ENCODE results near the gene DDN. TPM values are rescaled to one million over a fixed set of nuclear protein-coding genes. Genes with fewer than 3 reads are reported as not detected.

DDN gene
- total and polyA plus RNA-seq, 2 donors (not counting 3 experiments of a cell fraction or from before 2014, with no cell fraction given) = 0.07 to 0.22 TPM

- H3K27ac ChIP-seq (ENCODE audit: insufficient read depth, low read depth, low read length) = no peak overlapping the region
- no peaks in the 10 kb centered on the region for H3K9me1 ChIP-seq (replicated peaks; ENCODE audit: control insufficient read depth, extremely low read depth, insufficient read depth, low read length)
- no peaks in the 10 kb centered on the region for H3K36me3 ChIP-seq (ENCODE audit: control insufficient read depth in 2 of 2, extremely low read depth in 1 of 2, insufficient read depth in 2 of 2, low read length in 2 of 2)
- no peak overlapping the region for H2AFZ ChIP-seq (ENCODE audit: low read depth, low read length)
- H3K79me2 ChIP-seq (ENCODE audit: control insufficient read depth, insufficient read depth, low read length) = no peaks in the 10 kb centered on the region
- no peak overlapping the region for H3K4me2 ChIP-seq (ENCODE audit: insufficient read depth, low read length)
- POLR2A ChIA-PET = interaction anchor here (0.6 kb wide), 1 partner anchor 193 kb away, joined by 6 read pairs; no protein-coding TSS in a partner anchor
- peaks cover 9% of the 10 kb centered on the region for H3K4me1 ChIP-seq (ENCODE audit: control insufficient read depth, extremely low read depth, insufficient read depth, low read length)
- no peak for TF ChIP-seq MAX (IDR thresholded peaks at IDR 0.05; ENCODE audit: insufficient read depth, insufficient read length)
- peak; percentile 48 for TF ChIP-seq EZH2 (IDR thresholded peaks at IDR 0.05; ENCODE audit: borderline replicate concordance, low read depth, low read length, severe bottlenecking)
- peaks cover 26 to 28% of the 10 kb centered on the region in 2 experiments for H3K27me3 ChIP-seq (ENCODE audit: control insufficient read depth in 2 of 2, insufficient read depth in 2 of 2, low read length in 2 of 2)
- no peaks in the 10 kb centered on the region for H4K20me1 ChIP-seq (replicated peaks; ENCODE audit: control insufficient read depth, extremely low read depth, insufficient read depth, low read length)
- FAIRE-seq = no peak
- DNase-seq (ENCODE audit: low read depth, low spot score) = no peak
- no peaks in the 10 kb centered on the region for H3K9me3 ChIP-seq (replicated peaks; ENCODE audit: control insufficient read depth, insufficient read depth, low read length)
- dilution Hi-C loops (cut with MboI; ENCODE audit: extremely low pct_ligation_motif_present, low sequenced_read_pairs) (no loop called here), intact Hi-C loops (cut with micrococcal nuclease) (loop anchor here (1.0 kb wide), 2 partner anchors 20 to 141 kb away; no protein-coding TSS in a partner anchor)
- BruUV-seq (replicated peaks) = no TSS peak
- CTCF ChIA-PET = interaction anchor here (0.9 to 10.5 kb wide), 7 partner anchors 13 to 142 kb away, joined by 3 to 175 read pairs (median 5); partner anchors contain the start of genes FKBP11, PRKAG1 and WNT1
- H3K9ac ChIP-seq (replicated peaks; ENCODE audit: extremely low read depth, insufficient read depth, low read length) = no peak overlapping the region
- no peak overlapping the region for H3K4me3 ChIP-seq (replicated peaks in 1 of 3; ENCODE audit: insufficient read depth in 1 of 3, low read depth in 1 of 3, low read length in 3 of 3)
Measured at GRCh38 chr12:48994224-48995085, 4.7 kb downstream of the DDN start.

- DNase-seq (ENCODE audit: low read depth, low spot score) = no peak
- dilution Hi-C loops (cut with MboI; ENCODE audit: extremely low pct_ligation_motif_present, low sequenced_read_pairs) = no loop called here
- CTCF ChIA-PET = interaction anchor here (1.1 to 10.5 kb wide), 6 partner anchors 13 to 138 kb away, joined by 3 to 175 read pairs (median 5); partner anchors contain the start of genes PRKAG1 and WNT1
- H3K4me3 ChIP-seq (replicated peaks in 1 of 3; ENCODE audit: insufficient read depth in 1 of 3, low read depth in 1 of 3, low read length in 3 of 3) = no peak overlapping the region
- H3K9me3 ChIP-seq (replicated peaks; ENCODE audit: control insufficient read depth, insufficient read depth, low read length) = no peaks in the 10 kb centered on the region
- H3K27me3 ChIP-seq (ENCODE audit: control insufficient read depth in 2 of 2, insufficient read depth in 2 of 2, low read length in 2 of 2) = peaks cover 30 to 32% of the 10 kb centered on the region in 2 experiments
- POLR2A ChIA-PET = no interaction called here
- no peak overlapping the region for H3K4me2 ChIP-seq (ENCODE audit: insufficient read depth, low read length)
- intact Hi-C loops (cut with micrococcal nuclease) = no loop called here
- no peaks in the 10 kb centered on the region for H3K36me3 ChIP-seq (ENCODE audit: control insufficient read depth in 2 of 2, extremely low read depth in 1 of 2, insufficient read depth in 2 of 2, low read length in 2 of 2)
- H3K9me1 ChIP-seq (replicated peaks; ENCODE audit: control insufficient read depth, extremely low read depth, insufficient read depth, low read length) = no peaks in the 10 kb centered on the region
- peaks cover 4% of the 10 kb centered on the region for H3K4me1 ChIP-seq (ENCODE audit: control insufficient read depth, extremely low read depth, insufficient read depth, low read length)
- H3K27ac ChIP-seq (ENCODE audit: insufficient read depth, low read depth, low read length) = no peak overlapping the region
- no peak for FAIRE-seq
- no peak overlapping the region for H2AFZ ChIP-seq (ENCODE audit: low read depth, low read length)
- TF ChIP-seq CTCF (IDR thresholded peaks at IDR 0.05; ENCODE audit: extremely low read depth in 1 of 2, insufficient read depth in 1 of 2, low read depth in 1 of 2, low read length in 2 of 2) (no peak), POLR2A (IDR thresholded peaks at IDR 0.05; ENCODE audit: low read depth, low read length) (no peak), POLR2AphosphoS5 (IDR thresholded peaks at IDR 0.05; ENCODE audit: insufficient read depth, low read depth, low read length) (no peak), MYC (IDR thresholded peaks at IDR 0.05; ENCODE audit: low read depth, low read length) (no peak), JUN (IDR thresholded peaks at IDR 0.05; ENCODE audit: borderline replicate concordance, insufficient read depth, insufficient read length, low read depth) (no peak), MAX (IDR thresholded peaks at IDR 0.05; ENCODE audit: insufficient read depth, insufficient read length) (no peak), FOS (IDR thresholded peaks at IDR 0.05; ENCODE audit: borderline replicate concordance, insufficient read depth, low read length) (no peak), EZH2 (IDR thresholded peaks at IDR 0.05; ENCODE audit: borderline replicate concordance, low read depth, low read length, severe bottlenecking) (no peak), GATA2 (IDR thresholded peaks at IDR 0.05; ENCODE audit: insufficient read depth, insufficient read length, low read depth, low read length) (no peak)
- no TSS peak for BruUV-seq (replicated peaks)
- H4K20me1 ChIP-seq (replicated peaks; ENCODE audit: control insufficient read depth, extremely low read depth, insufficient read depth, low read length) = no peaks in the 10 kb centered on the region
- H3K79me2 ChIP-seq (ENCODE audit: control insufficient read depth, insufficient read depth, low read length) = no peaks in the 10 kb centered on the region
- H3K9ac ChIP-seq (replicated peaks; ENCODE audit: extremely low read depth, insufficient read depth, low read length) = no peak overlapping the region
Measured at GRCh38 chr12:48993787-48994186, 5.4 kb downstream of the DDN start.

Measured in endothelial cell of umbilical vein (primary cell).